ENCODE measurements around the gene CACNB4. TPM values are rescaled to one million over a fixed set of nuclear protein-coding genes. Genes with fewer than 3 reads are reported as not detected.
"Not testable (repeated sequence)": the region's sequence is repeated elsewhere in the genome, so short reads cannot be mapped to it uniquely, and the experiment has no call there.

The CACNB4 gene
- total RNA-seq, 1 donor: 4.8 TPM

- DNase-seq (ENCODE audit: low read depth): no peak
- no peak overlapping the region for H3K4me3 ChIP-seq (ENCODE audit: low read depth, low read length)
- no peak for TF ChIP-seq CTCF (IDR thresholded peaks at IDR 0.05; ENCODE audit: insufficient read depth, low read length)
Measured at GRCh38 chr2:151796774-151797173, 302.1 kb downstream of the CACNB4 start.

GRCh38 chr2:151795646-151796240 is 303.1 kb downstream of the CACNB4 start:
- peak; percentile 16 for DNase-seq (ENCODE audit: low read depth)
- H3K4me3 ChIP-seq (ENCODE audit: low read depth, low read length): no peak overlapping the region
- no peak for TF ChIP-seq CTCF (IDR thresholded peaks at IDR 0.05; ENCODE audit: insufficient read depth, low read length)

GRCh38 chr2:151794422-151794821 is 304.4 kb downstream of the CACNB4 start:
- not testable (repeated sequence) for H3K4me3 ChIP-seq (ENCODE audit: low read depth, low read length); DNase-seq (ENCODE audit: low read depth)

GRCh38 chr2:151793123-151793522 is 305.7 kb downstream of the CACNB4 start:
- TF ChIP-seq CTCF (IDR thresholded peaks at IDR 0.05; ENCODE audit: insufficient read depth, low read length): no peak
- DNase-seq (ENCODE audit: low read depth): no peak

GRCh38 chr2:151792589-151792988 is 306.3 kb downstream of the CACNB4 start:
- TF ChIP-seq CTCF (IDR thresholded peaks at IDR 0.05; ENCODE audit: insufficient read depth, low read length): no peak
- H3K4me3 ChIP-seq (ENCODE audit: low read depth, low read length): no peak overlapping the region
- no peak for DNase-seq (ENCODE audit: low read depth)

More at GRCh38 chr2:151793123-151793522, 305.7 kb downstream of the CACNB4 start:
- no peak overlapping the region for H3K4me3 ChIP-seq (ENCODE audit: low read depth, low read length)

GRCh38 chr2:151791545-151791944 is 307.3 kb downstream of the CACNB4 start:
- H3K4me3 ChIP-seq (ENCODE audit: low read depth, low read length): no peak overlapping the region
- no peak for TF ChIP-seq CTCF (IDR thresholded peaks at IDR 0.05; ENCODE audit: insufficient read depth, low read length)
- DNase-seq (ENCODE audit: low read depth): no peak

GRCh38 chr2:151790689-151791088 is 308.2 kb downstream of the CACNB4 start:
- DNase-seq (ENCODE audit: low read depth): no peak
- no peak overlapping the region for H3K4me3 ChIP-seq (ENCODE audit: low read depth, low read length)
- TF ChIP-seq CTCF (IDR thresholded peaks at IDR 0.05; ENCODE audit: insufficient read depth, low read length): no peak

Data from fibroblast of the aortic adventitia (primary cell).